Mesenchymal stem cell (in vitro differentiated cells and primary cell): ENCODE data around the gene SPPL3.

Experiments
- DNase-seq: peaks from one replicate; pipeline ENCODE4 v3.0.0-alpha.2; 2013
- H2AFZ ChIP-seq: one replicate; pipeline ENCODE4 v1.6.1; 2013; ENCODE audit warnings: low read depth, mild to moderate bottlenecking, control low read depth, inconsistent platforms, low read length, moderate library complexity
- H2AK5ac ChIP-seq: 2 replicates; pipeline ENCODE4 v1.6.1; 2013; ENCODE audit warnings: low read length, moderate library complexity, mild to moderate bottlenecking, inconsistent platforms; ENCODE audit not compliant: severe bottlenecking
- H2BK120ac ChIP-seq: one replicate; pipeline ENCODE4 v1.6.1; 2013; ENCODE audit warnings: low read depth, mild to moderate bottlenecking, inconsistent platforms, low read length, moderate library complexity
- H2BK12ac ChIP-seq, 2 experiments: one replicate each; pipeline ENCODE4 v1.6.1; 2013; ENCODE audit warnings: inconsistent platforms in 2 of 2, low read length in 2 of 2, mild to moderate bottlenecking in 2 of 2, moderate library complexity in 2 of 2, control low read depth in 1 of 2
- H2BK15ac ChIP-seq: one replicate; pipeline ENCODE4 v1.6.1; 2013; ENCODE audit warnings: mild to moderate bottlenecking, low read depth, inconsistent platforms; ENCODE audit not compliant: poor library complexity, severe bottlenecking
- H2BK5ac ChIP-seq: 2 replicates; pipeline ENCODE4 v1.6.1; 2013; ENCODE audit warnings: low read depth, mild to moderate bottlenecking, low read length, control low read depth, inconsistent platforms; ENCODE audit not compliant: poor library complexity, severe bottlenecking
- H3K14ac ChIP-seq, 2 experiments: one replicate each; pipeline ENCODE4 v1.6.1; 2013; ENCODE audit warnings: inconsistent platforms in 2 of 2, low read length in 2 of 2, control low read depth in 1 of 2, mild to moderate bottlenecking in 1 of 2, moderate library complexity in 1 of 2
- H3K18ac ChIP-seq, 2 experiments: one replicate each; pipeline ENCODE4 v1.6.1; 2013; ENCODE audit warnings: inconsistent platforms in 2 of 2, low read length in 2 of 2, control low read depth in 1 of 2, low read depth in 1 of 2, mild to moderate bottlenecking in 1 of 2
- H3K23ac ChIP-seq, 2 experiments: one replicate each; pipeline ENCODE4 v1.6.1; 2013; ENCODE audit warnings: inconsistent platforms in 2 of 2, low read length in 2 of 2, mild to moderate bottlenecking in 2 of 2, moderate library complexity in 2 of 2, control low read depth in 1 of 2
- H3K27ac ChIP-seq: 2 replicates; pipeline ENCODE4 v1.5.1; 2013; ENCODE audit warnings: mild to moderate bottlenecking, moderate library complexity, low read length, control low read depth, inconsistent platforms; ENCODE audit not compliant: poor library complexity, severe bottlenecking
- H3K27me3 ChIP-seq, 2 experiments: 2 replicates each; pipeline versions ENCODE4 v1.6.1 to v1.7.0; 2013; ENCODE audit warnings: low read length in 2 of 2, mild to moderate bottlenecking in 2 of 2, moderate library complexity in 2 of 2, control low read depth in 1 of 2, inconsistent platforms in 1 of 2; ENCODE audit not compliant: control insufficient read depth in 1 of 2, insufficient read depth in 1 of 2
- H3K36me3 ChIP-seq, 2 experiments: 2 replicates each; pipeline versions ENCODE4 v1.6.1 to v1.7.0; 2013; ENCODE audit warnings: low read length in 2 of 2, control low read depth in 1 of 2, inconsistent platforms in 1 of 2, low read depth in 1 of 2, mild to moderate bottlenecking in 1 of 2; ENCODE audit not compliant: insufficient read depth in 2 of 2, control insufficient read depth in 1 of 2
- H3K4ac ChIP-seq, 2 experiments: one replicate each; pipeline ENCODE4 v1.6.1; 2013; ENCODE audit warnings: inconsistent platforms in 2 of 2, low read length in 2 of 2, mild to moderate bottlenecking in 2 of 2, moderate library complexity in 2 of 2, control low read depth in 1 of 2, low read depth in 1 of 2
- H3K4me1 ChIP-seq: 2 replicates; pipeline ENCODE4 v1.6.1; 2013; ENCODE audit warnings: low read depth, low read length, control low read depth; ENCODE audit not compliant: control insufficient read depth, insufficient read depth
- H3K4me2 ChIP-seq: 2 replicates; pipeline ENCODE4 v1.6.1; 2013; ENCODE audit warnings: low read length, mild to moderate bottlenecking, inconsistent platforms; ENCODE audit not compliant: poor library complexity, severe bottlenecking
- H3K4me3 ChIP-seq, 2 experiments: 2 replicates each; pipeline versions ENCODE4 v1.5.1 to v1.7.0; 2013; ENCODE audit warnings: low read length in 2 of 2, mild to moderate bottlenecking in 2 of 2, control low read depth in 1 of 2, low read depth in 1 of 2; ENCODE audit not compliant: insufficient read depth in 1 of 2
- H3K79me1 ChIP-seq: replicated peaks from 2 replicates; pipeline ENCODE4 v1.6.1; 2013; ENCODE audit warnings: mild to moderate bottlenecking, control low read depth, low read length, inconsistent platforms; ENCODE audit not compliant: poor library complexity, severe bottlenecking
- H3K9ac ChIP-seq: 2 replicates; pipeline ENCODE4 v1.7.0; 2013; ENCODE audit warnings: mild to moderate bottlenecking, low read length, moderate library complexity
- H3K9me3 ChIP-seq: 2 replicates; pipeline ENCODE4 v1.7.0; 2013; ENCODE audit warnings: mild to moderate bottlenecking, low read length; ENCODE audit not compliant: control insufficient read depth
- H4K8ac ChIP-seq: one replicate; pipeline ENCODE4 v1.6.1; 2013; ENCODE audit warnings: inconsistent platforms, mild to moderate bottlenecking, low read length, moderate library complexity
- H4K91ac ChIP-seq: one replicate; pipeline ENCODE4 v1.6.1; 2013; ENCODE audit warnings: mild to moderate bottlenecking, low read length, inconsistent platforms
- WGBS: methylation state at CpG from one replicate; pipeline ENCODE4 v1.1.7; 2013; ENCODE audit warnings: mixed read lengths; 5-methylcytosine and 5-hydroxymethylcytosine counted together

Gene SPPL3

GRCh38 chr12:120870415-120870814 lies 33.7 kb downstream of the SPPL3 start:
- H3K79me1 ChIP-seq: peaks cover 31% of the 10 kb centered on the region
- peaks cover 4% of the 10 kb centered on the region for H3K4me1 ChIP-seq
- H2AK5ac ChIP-seq: no peak overlapping the region
- no peak overlapping the region for H2BK5ac ChIP-seq
- H3K4me3 ChIP-seq: no peak overlapping the region
- no peak overlapping the region for H4K91ac ChIP-seq
- WGBS: 100% methylated on average over 1 of the region's 1 CpG
- no peak overlapping the region for H2BK15ac ChIP-seq
- H3K4ac ChIP-seq: no peak overlapping the region
- no peak overlapping the region for H3K14ac ChIP-seq
- H2BK12ac ChIP-seq: no peak overlapping the region
- H3K9me3 ChIP-seq: no peaks in the 10 kb centered on the region
- H3K27me3 ChIP-seq: no peaks in the 10 kb centered on the region
- no peak overlapping the region for H4K8ac ChIP-seq
- H3K4me2 ChIP-seq: no peak overlapping the region
- H3K18ac ChIP-seq: no peak overlapping the region
- H3K27ac ChIP-seq: no peak overlapping the region
- peaks cover 0 to 5% of the 10 kb centered on the region in 2 experiments for H3K36me3 ChIP-seq
- H3K23ac ChIP-seq: no peak overlapping the region
- no peak overlapping the region for H2AFZ ChIP-seq
- H2BK120ac ChIP-seq: no peak overlapping the region
- DNase-seq: no peak
- H3K9ac ChIP-seq: no peak overlapping the region

- H3K27ac ChIP-seq: no peak overlapping the region
- no peak overlapping the region for H2AFZ ChIP-seq
- no peak overlapping the region for H3K23ac ChIP-seq
- no peaks in the 10 kb centered on the region for H3K9me3 ChIP-seq
- no peak overlapping the region for H3K9ac ChIP-seq
- H3K18ac ChIP-seq: no peak overlapping the region
- no peak overlapping the region for H2BK5ac ChIP-seq
- no peak overlapping the region for H4K8ac ChIP-seq
- no peak overlapping the region for H3K14ac ChIP-seq
- peaks cover 29% of the 10 kb centered on the region for H3K79me1 ChIP-seq
- H3K4me1 ChIP-seq: peaks cover 2% of the 10 kb centered on the region
- no peaks in the 10 kb centered on the region for H3K27me3 ChIP-seq
- H4K91ac ChIP-seq: no peak overlapping the region
- H3K36me3 ChIP-seq: peaks cover 0 to 5% of the 10 kb centered on the region in 2 experiments
- WGBS: 90% methylated on average over 2 of the region's 4 CpGs
- H2AK5ac ChIP-seq: no peak overlapping the region
- no peak overlapping the region for H3K4me3 ChIP-seq
- no peak overlapping the region for H2BK15ac ChIP-seq
- no peak overlapping the region for H3K4me2 ChIP-seq
- no peak overlapping the region for H2BK12ac ChIP-seq
- DNase-seq: no peak
- H2BK120ac ChIP-seq: no peak overlapping the region
- H3K4ac ChIP-seq: no peak overlapping the region
Observed at GRCh38 chr12:120869376-120869775, 34.8 kb downstream of the SPPL3 start.

GRCh38 chr12:120866108-120866507 lies 38.0 kb downstream of the SPPL3 start:
- Histone ChIP-seq H2AK5ac (no peak overlapping the region), H4K8ac (no peak overlapping the region), H2BK5ac (no peak overlapping the region), H3K4me2 (no peak overlapping the region), H3K23ac (no peak overlapping the region), H3K14ac (no peak overlapping the region), H3K79me1 (peaks cover 31% of the 10 kb centered on the region), H3K18ac (no peak overlapping the region), H2AFZ (no peak overlapping the region), H3K4ac (no peak overlapping the region), H3K9me3 (no peaks in the 10 kb centered on the region), H3K4me1 (no peaks in the 10 kb centered on the region), H3K27ac (no peak overlapping the region), H2BK120ac (peak overlapping the region; percentile 5), H3K4me3 (no peak overlapping the region), H3K36me3 (peaks cover 0 to 5% of the 10 kb centered on the region in 2 experiments), H3K27me3 (no peaks in the 10 kb centered on the region), H2BK12ac (no peak overlapping the region), H2BK15ac (no peak overlapping the region), H3K9ac (no peak overlapping the region), H4K91ac (no peak overlapping the region)
- 89% methylated on average over 2 of the region's 4 CpGs for WGBS
- DNase-seq: no peak

GRCh38 chr12:120865098-120865497 lies 39.1 kb downstream of the SPPL3 start:
- H4K91ac ChIP-seq: no peak overlapping the region

More at GRCh38 chr12:120865098-120865497, 39.1 kb downstream of the SPPL3 start:
- Histone ChIP-seq H3K79me1 (peaks cover 29% of the 10 kb centered on the region), H3K14ac (no peak overlapping the region), H3K4me2 (no peak overlapping the region), H4K8ac (no peak overlapping the region), H2AK5ac (no peak overlapping the region), H3K9ac (no peak overlapping the region), H2BK120ac (no peak overlapping the region), H2AFZ (no peak overlapping the region), H3K36me3 (peaks cover 0 to 5% of the 10 kb centered on the region in 2 experiments), H2BK5ac (no peak overlapping the region), H3K27ac (no peak overlapping the region), H3K4me1 (no peaks in the 10 kb centered on the region), H3K18ac (no peak overlapping the region), H2BK15ac (no peak overlapping the region), H3K4ac (no peak overlapping the region), H3K27me3 (no peaks in the 10 kb centered on the region), H3K9me3 (no peaks in the 10 kb centered on the region), H3K23ac (no peak overlapping the region), H3K4me3 (no peak overlapping the region), H2BK12ac (no peak overlapping the region)
- WGBS: 96% methylated on average over 3 of the region's 3 CpGs
- no peak for DNase-seq
